NCI-H82 treated with DMSO at 0.1 percent for 48 hours (cell line): ENCODE measurements around the gene THRB.

Experiments
- DNase-seq: peaks from one replicate; lab custom pipeline; 2025; ENCODE audit not compliant: unreplicated experiment; lab: John Stamatoyannopoulos, UW

The THRB gene

GRCh38 chr3:24494618-24495325 is at the start of gene THRB:
THRB (minus strand) TSS chr3:24494850.
- peak; percentile 33 for DNase-seq

- no peak for DNase-seq
Measured at GRCh38 chr3:24541935-24542334, 47.3 kb upstream of the THRB start.

- DNase-seq = no peak
Measured at GRCh38 chr3:24540821-24541220, 46.2 kb upstream of the THRB start.

- no peak for DNase-seq
Measured at GRCh38 chr3:24539699-24540098, 45.0 kb upstream of the THRB start.

GRCh38 chr3:24538891-24539290 is 44.2 kb upstream of the THRB start:
- DNase-seq = no peak

GRCh38 chr3:24533561-24534193 is 39.0 kb upstream of the THRB start:
- no peak for DNase-seq

- no peak for DNase-seq
Measured at GRCh38 chr3:24530471-24530870, 35.8 kb upstream of the THRB start.

GRCh38 chr3:24529210-24529609 is 34.6 kb upstream of the THRB start:
- no peak for DNase-seq

GRCh38 chr3:24526640-24527212 is 32.1 kb upstream of the THRB start:
- peak; percentile 72 for DNase-seq

- no peak for DNase-seq
Measured at GRCh38 chr3:24525557-24525956, 30.9 kb upstream of the THRB start.

- no peak for DNase-seq
Measured at GRCh38 chr3:24525022-24525421, 30.4 kb upstream of the THRB start.

- DNase-seq = no peak
Measured at GRCh38 chr3:24523988-24524727, 29.5 kb upstream of the THRB start.

GRCh38 chr3:24523215-24523614 is 28.6 kb upstream of the THRB start:
- peak; percentile 17 for DNase-seq

- no peak for DNase-seq
Measured at GRCh38 chr3:24522146-24522579, 27.5 kb upstream of the THRB start.

- no peak for DNase-seq
Measured at GRCh38 chr3:24521420-24522145, 26.9 kb upstream of the THRB start.

GRCh38 chr3:24520976-24521419 is 26.3 kb upstream of the THRB start:
- DNase-seq = no peak

GRCh38 chr3:24520101-24520495 is 25.4 kb upstream of the THRB start:
- DNase-seq = no peak

GRCh38 chr3:24519368-24520100 is 24.9 kb upstream of the THRB start:
- no peak for DNase-seq

GRCh38 chr3:24518990-24519367 is 24.3 kb upstream of the THRB start:
- DNase-seq = no peak

- no peak for DNase-seq
Measured at GRCh38 chr3:24514119-24514518, 19.5 kb upstream of the THRB start.
